GM10266 (cell line): ENCODE measurements around the gene C2orf80.
"Not testable (repeated sequence)": the region's sequence is repeated elsewhere in the genome, so short reads cannot be mapped to it uniquely, and the experiment has no call there.

Experiments
- DNase-seq: peaks from one replicate; pipeline ENCODE4 v3.0.0; 2012; ENCODE audit errors: extremely low spot score
- CTCF ChIP-seq: IDR thresholded peaks from 2 replicates; pipeline ENCODE4 v1.5.1; 2012; ENCODE audit warnings: mild to moderate bottlenecking, low read depth; ENCODE audit not compliant: control insufficient read depth, insufficient read depth; ENCODE audit errors: missing control alignments

C2orf80 gene

GRCh38 chr2:208130712-208131110 is 59.1 kb downstream of the C2orf80 start:
- DNase-seq = no peak
- TF ChIP-seq CTCF = no peak

GRCh38 chr2:208129744-208130711 is 59.8 kb downstream of the C2orf80 start, which contains the start of gene CRYGC:
TSS of gene CRYGC (minus strand) at chr2:208129828. CDS start at chr2:208129792, 36 bp downstream.
- TF ChIP-seq CTCF = no peak
- no peak for DNase-seq

GRCh38 chr2:208128136-208128535 is 61.7 kb downstream of the C2orf80 start:
- no peak for DNase-seq
- no peak for TF ChIP-seq CTCF

GRCh38 chr2:208127090-208127489 is 62.7 kb downstream of the C2orf80 start:
- no peak for DNase-seq
- TF ChIP-seq CTCF = no peak

GRCh38 chr2:208125251-208125650 is 64.6 kb downstream of the C2orf80 start:
- DNase-seq = no peak
- TF ChIP-seq CTCF = no peak

- not testable (repeated sequence) for DNase-seq
These were observed 65.7 kb downstream of the C2orf80 start, which contains the start of gene CRYGD for GRCh38 chr2:208124013-208124715. TSS of gene CRYGD (minus strand) at chr2:208124524. CDS start at chr2:208124473, 51 bp downstream.

- no peak for TF ChIP-seq CTCF
- no peak for DNase-seq
These were observed 67.6 kb downstream of the C2orf80 start for GRCh38 chr2:208122248-208122647.
